A673 (cell line): ENCODE results near the gene CSPG4.

Source experiments
- EZH2 ChIP-seq: fragments of 200-600 bp; sonication (generic); IDR thresholded peaks from 2 replicates; pipeline ENCODE4 v1.6.1; 2017; ENCODE audit warnings: borderline replicate concordance, low read depth, mild to moderate bottlenecking, mixed read lengths, antibody characterized with exemption, low read length; ENCODE audit not compliant: poor library complexity, severe bottlenecking
- TF ChIP-seq, protein P1 (sequence below): fragments of 300-800, 200-600 bp; sonication (generic); conservative IDR thresholded peaks from 2 replicates; pipeline ENCODE4 v1.5.1; 2017; ENCODE audit warnings: low read depth, mild to moderate bottlenecking, antibody characterized with exemption, low read length, moderate library complexity, mixed read lengths

DNA sequence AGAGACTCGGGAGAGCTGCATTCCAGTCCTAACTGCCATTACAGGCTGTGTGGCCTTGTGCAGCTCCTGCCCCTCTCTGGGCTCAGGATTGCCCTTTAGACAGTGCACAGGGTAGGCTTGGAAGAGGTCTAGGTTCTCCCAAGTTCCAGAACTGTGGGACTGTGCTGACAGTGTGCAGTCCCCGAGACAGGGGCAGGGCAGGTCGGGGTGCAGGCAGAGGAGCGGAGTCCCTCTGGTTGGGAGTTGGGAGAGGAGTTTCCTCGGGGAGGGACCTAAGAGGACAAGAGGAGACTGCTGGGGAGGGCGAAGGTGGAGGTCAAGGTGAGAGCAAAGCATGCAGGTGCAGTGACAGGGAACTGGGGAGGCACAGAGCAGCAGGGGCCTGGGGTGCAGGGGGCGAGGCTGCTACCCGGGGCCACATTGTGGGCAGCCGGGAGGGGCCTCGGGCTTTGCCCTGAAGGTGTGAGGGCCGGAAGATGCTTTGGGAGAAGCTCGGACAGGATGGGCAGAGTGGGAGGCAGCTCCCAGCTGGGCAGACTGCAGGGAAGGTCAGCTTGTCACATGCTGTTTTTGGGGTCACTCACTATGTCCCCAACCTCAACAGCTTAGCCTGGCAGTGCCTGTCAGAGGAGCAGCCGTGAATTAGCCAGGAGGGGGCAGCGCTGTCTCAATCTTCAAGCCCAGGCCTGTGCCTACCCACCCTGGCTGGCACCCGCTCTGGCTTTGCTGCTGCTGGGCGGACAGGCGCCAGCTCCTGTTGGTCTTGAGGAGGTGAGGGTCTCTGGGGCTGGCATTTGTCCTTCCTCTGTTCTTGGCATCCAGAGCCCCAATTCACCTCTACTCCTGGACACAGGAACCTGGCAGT is 15.4 kb upstream of the CSPG4 start:
- TF ChIP-seq, protein P1, sequence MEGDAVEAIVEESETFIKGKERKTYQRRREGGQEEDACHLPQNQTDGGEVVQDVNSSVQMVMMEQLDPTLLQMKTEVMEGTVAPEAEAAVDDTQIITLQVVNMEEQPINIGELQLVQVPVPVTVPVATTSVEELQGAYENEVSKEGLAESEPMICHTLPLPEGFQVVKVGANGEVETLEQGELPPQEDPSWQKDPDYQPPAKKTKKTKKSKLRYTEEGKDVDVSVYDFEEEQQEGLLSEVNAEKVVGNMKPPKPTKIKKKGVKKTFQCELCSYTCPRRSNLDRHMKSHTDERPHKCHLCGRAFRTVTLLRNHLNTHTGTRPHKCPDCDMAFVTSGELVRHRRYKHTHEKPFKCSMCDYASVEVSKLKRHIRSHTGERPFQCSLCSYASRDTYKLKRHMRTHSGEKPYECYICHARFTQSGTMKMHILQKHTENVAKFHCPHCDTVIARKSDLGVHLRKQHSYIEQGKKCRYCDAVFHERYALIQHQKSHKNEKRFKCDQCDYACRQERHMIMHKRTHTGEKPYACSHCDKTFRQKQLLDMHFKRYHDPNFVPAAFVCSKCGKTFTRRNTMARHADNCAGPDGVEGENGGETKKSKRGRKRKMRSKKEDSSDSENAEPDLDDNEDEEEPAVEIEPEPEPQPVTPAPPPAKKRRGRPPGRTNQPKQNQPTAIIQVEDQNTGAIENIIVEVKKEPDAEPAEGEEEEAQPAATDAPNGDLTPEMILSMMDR, result peak; percentile 77
- no peak for TF ChIP-seq EZH2
